Urothelium cell line (cell line): ENCODE data around the gene MMP17.

Experiments
- DNase-seq: peaks from one replicate; pipeline ENCODE4 v3.0.0; 2011; ENCODE audit warnings: low spot score, mixed read lengths
- FAIRE-seq: peaks from 2 replicates; lab custom pipeline; 2011; peaks lifted over from hg19 to GRCh38; lab: Jason Lieb, UNC

The MMP17 gene

GRCh38 chr12:131847456-131847855 is 19.3 kb downstream of the MMP17 start:
- FAIRE-seq = no peak
- DNase-seq = no peak

GRCh38 chr12:131848753-131849152 is 20.6 kb downstream of the MMP17 start:
- FAIRE-seq (no peak), DNase-seq (no peak)

- DNase-seq (no peak), FAIRE-seq (no peak)
These were observed 21.7 kb downstream of the MMP17 start for GRCh38 chr12:131849700-131850553.

- no peak for DNase-seq
- FAIRE-seq = no peak
These were observed 22.8 kb downstream of the MMP17 start for GRCh38 chr12:131850856-131851559.

DNA sequence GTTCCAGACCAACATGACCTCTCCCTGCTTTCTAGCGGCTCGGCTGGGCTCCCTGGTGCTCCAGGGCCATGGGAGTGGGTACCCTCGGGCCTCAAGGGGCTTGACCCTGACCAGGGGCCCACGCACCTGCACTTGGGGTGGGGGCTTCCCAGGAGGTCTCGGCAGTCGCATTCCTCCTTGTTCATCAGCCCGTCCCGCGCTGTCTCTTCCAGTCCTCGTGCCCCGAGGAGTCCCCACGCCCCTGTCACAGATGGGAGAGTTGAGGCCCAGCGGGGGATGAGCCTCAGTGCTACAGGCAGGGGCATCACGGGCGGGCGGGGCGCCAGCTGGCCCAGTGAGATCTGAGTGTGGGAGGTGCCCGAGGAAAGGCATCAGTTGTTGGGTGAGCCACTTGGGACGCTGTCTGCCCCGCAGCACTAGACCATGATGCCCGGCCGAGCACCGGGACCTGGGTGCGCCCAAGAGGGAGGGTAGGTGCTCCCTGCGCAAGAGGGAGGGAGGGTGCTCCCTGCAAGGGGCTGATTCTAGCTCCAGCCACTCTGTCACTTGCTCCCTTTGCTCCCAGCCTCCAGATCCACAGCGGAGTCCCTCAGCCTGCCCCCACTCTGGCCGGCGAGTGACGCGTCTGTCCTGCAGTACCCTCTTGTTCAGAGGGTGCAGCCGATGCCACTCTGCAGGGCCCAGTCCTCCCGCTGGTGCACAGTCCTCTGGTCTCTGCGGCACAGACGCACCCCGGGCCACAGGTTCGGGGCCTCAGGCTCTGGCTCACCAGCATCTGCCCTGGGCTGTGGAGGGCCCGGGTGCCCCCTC is 23.8 kb downstream of the MMP17 start:
- FAIRE-seq = peak; percentile 30
- no peak for DNase-seq

DNA sequence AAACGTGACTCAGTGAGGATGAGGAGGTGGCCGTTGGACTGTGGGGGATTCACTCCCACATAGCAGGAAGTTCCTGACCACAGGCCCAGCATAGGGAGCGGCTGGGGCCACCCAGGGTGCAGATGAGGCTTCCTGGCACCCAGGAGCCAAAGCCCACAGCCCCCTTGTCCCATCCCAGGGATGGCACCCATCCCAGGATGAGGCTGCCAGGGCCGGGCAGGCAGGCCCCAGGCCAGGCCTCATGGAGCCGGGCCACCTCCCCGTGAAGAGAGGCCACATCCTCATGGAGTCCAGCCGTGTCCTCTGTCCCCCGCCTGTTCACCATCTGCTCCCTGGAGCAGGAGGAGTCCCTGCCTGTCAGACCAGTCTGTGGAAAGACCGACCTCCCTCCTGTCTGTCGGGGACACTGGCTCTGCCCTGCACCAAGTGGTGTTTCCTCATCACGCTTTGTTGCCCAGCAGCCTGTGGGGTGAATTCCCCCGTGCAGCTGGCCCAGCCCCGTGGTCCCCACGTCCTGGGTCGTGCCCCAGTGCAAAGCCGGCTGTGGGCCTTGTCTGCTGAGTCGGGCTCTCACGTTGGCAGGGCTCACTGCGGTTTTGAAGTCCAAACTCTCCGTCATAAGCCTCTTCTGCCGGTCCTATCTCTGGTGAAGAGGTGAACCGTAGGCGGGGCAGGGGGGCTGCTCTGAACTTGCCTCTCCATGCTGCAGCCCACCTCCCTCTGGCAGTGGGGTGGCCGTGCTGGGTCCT is 24.5 kb downstream of the MMP17 start:
- FAIRE-seq = no peak
- peak; percentile 66 for DNase-seq

DNA sequence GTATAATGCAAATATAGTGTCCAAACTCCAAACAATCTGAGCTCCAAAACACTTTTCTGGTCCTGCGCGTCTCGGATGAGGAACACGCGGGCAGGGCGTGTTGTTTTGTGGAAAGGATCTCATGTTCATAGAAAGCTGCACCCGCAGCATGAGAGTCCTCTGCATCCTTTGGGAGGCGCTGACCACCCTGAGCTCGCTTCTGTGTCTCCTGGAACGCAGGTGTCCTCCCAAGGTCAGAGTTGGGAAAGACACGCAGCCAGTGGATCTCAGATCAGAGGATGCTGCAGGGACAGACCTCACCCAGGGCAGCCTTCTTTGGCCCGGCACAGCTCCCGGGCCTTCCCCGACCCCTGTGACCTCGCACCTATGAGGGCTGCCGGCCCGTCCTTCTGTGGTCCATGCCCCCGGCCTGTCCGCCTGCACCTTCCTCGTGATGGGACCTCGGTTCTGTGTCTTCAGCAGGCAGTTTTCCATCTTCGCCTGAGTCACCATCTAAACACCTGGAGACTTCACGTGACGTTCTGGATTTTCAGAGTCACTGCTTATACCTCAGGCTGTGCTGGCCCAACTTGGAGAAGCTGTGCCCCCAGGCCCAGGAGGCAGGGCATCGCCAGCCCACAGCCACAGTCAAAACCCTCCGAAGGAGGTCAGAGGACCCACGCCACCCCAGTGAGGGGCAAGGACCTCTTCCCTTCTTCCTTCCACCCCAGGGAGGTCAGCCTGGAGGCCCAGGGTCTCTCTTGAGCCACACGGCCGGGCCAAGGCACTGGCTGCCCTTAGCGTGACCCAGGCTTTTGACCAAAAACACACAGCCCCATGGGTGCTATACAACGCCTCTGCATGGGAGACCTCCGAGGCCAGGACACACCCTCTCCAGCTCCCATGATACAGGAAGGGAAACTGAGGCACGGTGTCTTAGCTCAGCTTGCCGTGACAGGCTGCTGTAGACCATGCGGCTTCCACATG is 25.9 kb downstream of the MMP17 start:
- DNase-seq (no peak), FAIRE-seq (no peak)

DNA sequence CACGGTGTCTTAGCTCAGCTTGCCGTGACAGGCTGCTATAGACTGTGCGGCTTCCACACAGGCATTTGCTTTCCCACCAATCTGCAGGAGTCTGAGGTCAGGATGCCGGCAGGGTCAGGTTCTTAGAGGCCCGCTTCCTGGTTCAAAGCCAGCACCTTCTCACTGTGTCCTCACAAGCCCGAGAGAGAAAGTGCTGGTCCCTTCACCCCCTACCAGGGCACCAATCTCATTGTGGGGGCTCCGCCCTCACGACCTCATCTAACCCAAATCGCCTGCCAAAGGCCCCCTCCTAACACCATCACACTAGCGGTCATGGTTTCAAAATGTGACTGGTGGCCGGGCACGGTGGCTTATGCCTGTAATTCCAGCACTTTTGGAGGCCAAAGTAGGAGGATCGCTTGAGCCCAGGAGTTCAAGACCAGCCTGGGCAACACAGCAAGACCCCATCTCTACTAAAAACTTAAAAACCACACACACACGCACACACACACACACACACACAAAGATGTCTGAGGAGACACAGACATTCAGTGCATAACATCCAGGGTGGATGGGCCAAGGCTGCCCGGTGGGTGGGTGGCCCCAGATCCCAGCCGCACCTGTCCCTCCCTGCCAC is 26.8 kb downstream of the MMP17 start:
- DNase-seq = no peak
- FAIRE-seq = peak; percentile 23

GRCh38 chr12:131855521-131856142 is 27.4 kb downstream of the MMP17 start:
- no peak for DNase-seq
- FAIRE-seq = no peak

- no peak for FAIRE-seq
- DNase-seq = no peak
These were observed 28.3 kb downstream of the MMP17 start for GRCh38 chr12:131856366-131857097.

- no peak for FAIRE-seq
- DNase-seq = no peak
These were observed 30.0 kb downstream of the MMP17 start for GRCh38 chr12:131857908-131858850.

DNA sequence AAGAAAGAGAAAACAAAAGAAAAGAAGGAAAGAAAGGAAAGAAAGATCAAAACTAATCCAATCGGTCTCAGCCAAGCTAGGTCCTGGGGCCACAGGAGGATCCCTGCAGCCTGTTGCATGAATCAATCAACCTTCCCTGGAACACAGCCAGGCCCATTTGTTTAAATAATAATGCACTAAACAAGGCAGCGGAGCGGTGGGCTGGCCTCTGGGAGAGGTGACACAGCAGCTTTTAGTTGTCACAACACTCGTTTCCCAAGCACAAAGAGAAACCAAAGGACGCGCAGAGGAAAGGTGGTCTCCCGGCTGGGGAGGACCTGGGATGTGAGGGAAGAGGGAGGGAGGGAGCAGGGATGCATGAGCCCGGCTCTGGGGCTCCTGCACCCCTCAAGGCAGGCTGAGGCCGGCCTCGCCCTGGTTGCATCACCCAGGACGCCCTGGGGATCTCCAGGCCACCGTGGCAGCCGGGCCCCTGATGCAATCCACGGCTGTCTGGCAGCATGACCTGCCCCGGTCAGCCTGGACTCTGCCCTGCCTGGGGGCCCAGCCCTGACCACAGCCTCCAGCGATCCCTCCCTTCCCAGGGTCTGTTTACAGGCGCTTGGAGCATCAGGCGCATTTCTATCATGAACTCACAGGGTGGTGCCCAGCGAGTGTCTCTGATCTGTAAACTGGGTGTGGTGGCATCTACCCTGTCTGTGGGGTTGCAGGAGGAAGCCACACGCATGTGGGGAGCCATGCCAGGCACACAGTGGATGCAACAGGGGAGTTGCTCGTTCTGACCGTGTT is 32.5 kb downstream of the MMP17 start:
- peak; percentile 67 for DNase-seq
- FAIRE-seq = no peak

DNA sequence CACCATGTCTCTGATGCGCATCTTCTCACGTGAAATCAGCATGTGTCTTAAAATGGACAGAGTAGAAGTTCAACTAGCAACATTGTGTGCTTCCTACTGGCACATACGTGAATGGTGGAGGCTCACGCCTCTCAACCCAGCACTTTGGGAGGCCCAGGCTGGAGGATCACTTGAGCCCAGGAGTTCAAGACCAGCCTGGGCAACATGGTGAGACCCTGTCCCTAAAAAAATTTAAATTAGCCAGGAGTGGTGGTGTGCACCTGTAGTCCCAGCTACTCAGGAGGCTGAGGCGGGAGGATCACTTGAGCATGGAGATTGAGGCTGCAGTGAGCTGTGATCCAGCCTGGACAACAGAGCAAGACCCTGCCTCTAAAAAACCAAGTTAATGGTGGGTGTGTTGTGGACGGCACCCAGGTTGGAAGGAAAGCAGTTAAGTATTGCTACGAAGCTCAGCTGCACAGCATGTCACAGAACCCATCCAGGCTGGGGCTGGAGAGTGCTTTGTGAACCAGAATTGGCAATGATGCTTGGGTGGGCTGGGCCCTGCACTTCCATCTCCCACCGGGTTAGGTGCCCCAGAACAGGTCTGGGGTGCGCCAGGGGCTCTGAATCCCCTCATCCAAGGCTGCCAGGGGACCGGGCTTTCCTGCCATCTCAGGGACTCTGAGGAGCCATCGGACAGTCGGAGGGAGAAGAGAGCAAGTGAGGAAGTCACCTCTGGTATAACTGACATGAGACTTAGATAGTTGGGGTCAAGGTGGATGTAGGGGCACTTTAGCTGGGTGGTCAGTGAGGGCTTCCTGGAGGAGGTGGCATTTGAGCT is 33.3 kb downstream of the MMP17 start:
- FAIRE-seq = peak; percentile 53
- no peak for DNase-seq

GRCh38 chr12:131862084-131862441 is 33.9 kb downstream of the MMP17 start:
- FAIRE-seq (no peak), DNase-seq (no peak)

GRCh38 chr12:131862600-131862993 is 34.4 kb downstream of the MMP17 start:
- DNase-seq (no peak), FAIRE-seq (no peak)
